ENCODE data around the gene ZNF804B.

GRCh38 chr7:89085580-89085979 is 326.1 kb downstream of the ZNF804B start:
- TF ChIP-seq TAF1 (IDR thresholded peaks at IDR 0.05; ENCODE audit: low read depth, low read length), result no peak
- TF ChIP-seq POLR2AphosphoS5 (IDR thresholded peaks at IDR 0.05; ENCODE audit: low read depth, low read length), result no peak

Data from GM12891 (cell line).